ENCODE measurements around the gene PRICKLE2.

PRICKLE2 gene

GRCh38 chr3:64214381-64215018 is 10.8 kb downstream of the PRICKLE2 start:
- no peak for TF ChIP-seq CTCF (IDR thresholded peaks at IDR 0.05)
- TF ChIP-seq ZFX (IDR thresholded peaks at IDR 0.05; ENCODE audit: borderline replicate concordance), result no peak

GRCh38 chr3:64213962-64214379 is 11.3 kb downstream of the PRICKLE2 start:
- no peak overlapping the region for H3K27ac ChIP-seq
- no peak for TF ChIP-seq CTCF (IDR thresholded peaks at IDR 0.05)
- no peak for TF ChIP-seq ZFX (IDR thresholded peaks at IDR 0.05; ENCODE audit: borderline replicate concordance)

More at GRCh38 chr3:64214381-64215018, 10.8 kb downstream of the PRICKLE2 start:
- no peak overlapping the region for H3K27ac ChIP-seq

- TF ChIP-seq CTCF (IDR thresholded peaks at IDR 0.05) (no peak), ZFX (IDR thresholded peaks at IDR 0.05; ENCODE audit: borderline replicate concordance) (no peak)
- no peak overlapping the region for H3K27ac ChIP-seq
Observed at GRCh38 chr3:64213224-64213878, 11.9 kb downstream of the PRICKLE2 start.

GRCh38 chr3:64209866-64210621 is 15.2 kb downstream of the PRICKLE2 start:
- no peak for TF ChIP-seq ZFX (IDR thresholded peaks at IDR 0.05; ENCODE audit: borderline replicate concordance)
- no peak for TF ChIP-seq CTCF (IDR thresholded peaks at IDR 0.05)
- H3K27ac ChIP-seq, result no peak overlapping the region

- H3K27ac ChIP-seq, result no peak overlapping the region
- TF ChIP-seq CTCF (IDR thresholded peaks at IDR 0.05), result no peak
Observed at GRCh38 chr3:64207289-64208080, 17.8 kb downstream of the PRICKLE2 start.

GRCh38 chr3:64203969-64204908 is 21.0 kb downstream of the PRICKLE2 start:
- TF ChIP-seq CTCF (IDR thresholded peaks at IDR 0.05) (no peak), ZFX (IDR thresholded peaks at IDR 0.05; ENCODE audit: borderline replicate concordance) (no peak)
- H3K27ac ChIP-seq, result no peak overlapping the region
